Measurements from ENCODE around the gene THEMIS. TPM values are rescaled to one million over a fixed set of nuclear protein-coding genes. Genes with fewer than 3 reads are reported as not detected.
A peak's percentile ranks its signal among the peaks of the same experiment; 100 is the strongest.

The THEMIS gene
- total RNA-seq, 1 experiment from 2014 or later = not detected

DNA sequence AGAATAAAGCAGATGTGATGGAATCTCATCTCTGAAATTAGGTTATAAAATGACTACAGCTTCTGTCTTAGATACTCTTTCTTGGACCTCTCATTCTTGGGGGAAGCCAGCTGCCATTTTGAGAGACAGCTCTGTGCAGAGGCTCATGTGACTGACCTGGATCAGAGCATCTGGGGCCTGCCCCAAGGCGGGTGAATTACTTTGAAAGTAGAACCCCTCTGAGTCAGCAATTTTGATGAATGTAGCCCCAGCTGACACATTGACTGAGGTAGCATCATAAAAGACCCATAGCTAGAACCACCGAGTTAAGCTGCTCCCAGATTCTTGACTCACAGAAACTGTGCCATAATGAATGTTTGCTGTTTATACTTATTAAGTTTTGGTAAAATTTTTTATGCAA, 124.5 kb downstream of the THEMIS start:
- Mint-ChIP-seq H3K4me1 (no peaks in the 10 kb centered on the region), H3K27me3 (ENCODE audit: low read depth) (no peaks in the 10 kb centered on the region), H3K4me3 (no peak overlapping the region), H3K9me3 (0 out of 2 replicates have a peak, but pooled peaks cover 6% of the 10 kb centered on the region), H3K36me3 (no peaks in the 10 kb centered on the region), H3K27ac (no peak overlapping the region)
- POLR2A ChIA-PET = interaction anchor here (0.6 kb wide), 1 partner anchor 105 kb away, joined by 5 read pairs; no protein-coding TSS in a partner anchor
- CTCF ChIA-PET = no interaction called here
- TF ChIP-seq CREB1 (CRISPR knock-in tag; IDR thresholded peaks at IDR 0.05) (no peak), NR2C2 (CRISPR knock-in tag; IDR thresholded peaks at IDR 0.05) (no peak), CBFB (CRISPR knock-in tag; IDR thresholded peaks at IDR 0.05; ENCODE audit: low read depth) (no peak), ZNF396 (CRISPR knock-in tag; IDR thresholded peaks at IDR 0.05; ENCODE audit: borderline replicate concordance) (no peak), SMAD4 (CRISPR knock-in tag; IDR thresholded peaks at IDR 0.05) (no peak), ZNF423 (CRISPR knock-in tag; IDR thresholded peaks at IDR 0.05) (no peak), MYBL2 (CRISPR knock-in tag; IDR thresholded peaks at IDR 0.05) (no peak), ZNF317 (CRISPR knock-in tag; IDR thresholded peaks at IDR 0.05; ENCODE audit: borderline replicate concordance, low read depth) (no peak), ZNF138 (CRISPR knock-in tag; conservative IDR thresholded peaks at IDR 0.05) (no peak), RELA (CRISPR knock-in tag; IDR thresholded peaks at IDR 0.05; ENCODE audit: borderline replicate concordance) (no peak), GABPB1 (CRISPR knock-in tag; IDR thresholded peaks at IDR 0.05) (no peak), NR3C1 (CRISPR knock-in tag; conservative IDR thresholded peaks at IDR 0.05; ENCODE audit: low read depth) (no peak), TEAD4 (CRISPR knock-in tag; IDR thresholded peaks at IDR 0.05) (no peak), ZNF263 (CRISPR knock-in tag; IDR thresholded peaks at IDR 0.05; ENCODE audit: low read depth) (no peak)
- TF ChIP-seq, protein P1, sequence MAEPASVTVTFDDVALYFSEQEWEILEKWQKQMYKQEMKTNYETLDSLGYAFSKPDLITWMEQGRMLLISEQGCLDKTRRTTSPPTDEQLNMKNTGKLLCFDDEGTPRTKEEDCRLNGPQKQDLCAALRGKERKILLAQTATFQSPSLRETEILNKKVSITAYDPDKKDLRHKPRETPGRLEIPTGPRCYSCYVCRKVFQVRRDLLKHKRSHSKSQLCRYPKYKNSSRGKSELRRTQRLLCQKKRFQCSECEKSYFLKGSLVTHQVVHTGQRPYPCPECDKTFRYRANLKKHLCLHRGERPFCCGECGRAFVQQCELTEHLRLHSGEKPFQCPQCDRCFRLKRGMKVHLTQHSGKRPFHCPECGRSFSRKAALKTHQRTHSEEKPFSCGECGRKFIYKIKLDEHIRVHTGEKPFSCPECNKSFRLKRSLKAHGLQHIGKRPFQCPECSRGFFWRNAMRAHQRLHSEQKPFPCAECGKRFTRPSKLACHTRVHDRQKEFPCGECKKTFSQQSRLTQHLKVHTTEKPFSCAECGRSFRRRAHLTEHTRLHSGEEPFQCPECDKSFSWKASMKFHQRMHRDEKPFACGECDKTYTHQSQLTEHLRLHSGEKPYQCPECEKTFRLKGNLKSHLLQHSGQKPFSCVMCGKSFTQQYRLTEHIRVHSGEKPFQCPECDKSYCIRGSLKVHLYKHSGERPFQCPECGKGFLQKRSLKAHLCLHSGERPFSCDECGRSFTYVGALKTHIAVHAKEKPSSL (CRISPR knock-in tag; conservative IDR thresholded peaks at IDR 0.05) = no peak
- TF ChIP-seq, protein P2, sequence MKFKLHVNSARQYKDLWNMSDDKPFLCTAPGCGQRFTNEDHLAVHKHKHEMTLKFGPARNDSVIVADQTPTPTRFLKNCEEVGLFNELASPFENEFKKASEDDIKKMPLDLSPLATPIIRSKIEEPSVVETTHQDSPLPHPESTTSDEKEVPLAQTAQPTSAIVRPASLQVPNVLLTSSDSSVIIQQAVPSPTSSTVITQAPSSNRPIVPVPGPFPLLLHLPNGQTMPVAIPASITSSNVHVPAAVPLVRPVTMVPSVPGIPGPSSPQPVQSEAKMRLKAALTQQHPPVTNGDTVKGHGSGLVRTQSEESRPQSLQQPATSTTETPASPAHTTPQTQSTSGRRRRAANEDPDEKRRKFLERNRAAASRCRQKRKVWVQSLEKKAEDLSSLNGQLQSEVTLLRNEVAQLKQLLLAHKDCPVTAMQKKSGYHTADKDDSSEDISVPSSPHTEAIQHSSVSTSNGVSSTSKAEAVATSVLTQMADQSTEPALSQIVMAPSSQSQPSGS (CRISPR knock-in tag; IDR thresholded peaks at IDR 0.05; ENCODE audit: borderline replicate concordance, low read depth) = no peak
- TF ChIP-seq, protein P3, sequence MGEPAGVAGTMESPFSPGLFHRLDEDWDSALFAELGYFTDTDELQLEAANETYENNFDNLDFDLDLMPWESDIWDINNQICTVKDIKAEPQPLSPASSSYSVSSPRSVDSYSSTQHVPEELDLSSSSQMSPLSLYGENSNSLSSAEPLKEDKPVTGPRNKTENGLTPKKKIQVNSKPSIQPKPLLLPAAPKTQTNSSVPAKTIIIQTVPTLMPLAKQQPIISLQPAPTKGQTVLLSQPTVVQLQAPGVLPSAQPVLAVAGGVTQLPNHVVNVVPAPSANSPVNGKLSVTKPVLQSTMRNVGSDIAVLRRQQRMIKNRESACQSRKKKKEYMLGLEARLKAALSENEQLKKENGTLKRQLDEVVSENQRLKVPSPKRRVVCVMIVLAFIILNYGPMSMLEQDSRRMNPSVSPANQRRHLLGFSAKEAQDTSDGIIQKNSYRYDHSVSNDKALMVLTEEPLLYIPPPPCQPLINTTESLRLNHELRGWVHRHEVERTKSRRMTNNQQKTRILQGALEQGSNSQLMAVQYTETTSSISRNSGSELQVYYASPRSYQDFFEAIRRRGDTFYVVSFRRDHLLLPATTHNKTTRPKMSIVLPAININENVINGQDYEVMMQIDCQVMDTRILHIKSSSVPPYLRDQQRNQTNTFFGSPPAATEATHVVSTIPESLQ (CRISPR knock-in tag; IDR thresholded peaks at IDR 0.05) = no peak
- TF ChIP-seq, protein P4, sequence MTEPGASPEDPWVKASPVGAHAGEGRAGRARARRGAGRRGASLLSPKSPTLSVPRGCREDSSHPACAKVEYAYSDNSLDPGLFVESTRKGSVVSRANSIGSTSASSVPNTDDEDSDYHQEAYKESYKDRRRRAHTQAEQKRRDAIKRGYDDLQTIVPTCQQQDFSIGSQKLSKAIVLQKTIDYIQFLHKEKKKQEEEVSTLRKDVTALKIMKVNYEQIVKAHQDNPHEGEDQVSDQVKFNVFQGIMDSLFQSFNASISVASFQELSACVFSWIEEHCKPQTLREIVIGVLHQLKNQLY (CRISPR knock-in tag; IDR thresholded peaks at IDR 0.05) = no peak
- DNase-seq (ENCODE audit: low spot score) = no peak
- ATAC-seq = peak; percentile 60

DNA sequence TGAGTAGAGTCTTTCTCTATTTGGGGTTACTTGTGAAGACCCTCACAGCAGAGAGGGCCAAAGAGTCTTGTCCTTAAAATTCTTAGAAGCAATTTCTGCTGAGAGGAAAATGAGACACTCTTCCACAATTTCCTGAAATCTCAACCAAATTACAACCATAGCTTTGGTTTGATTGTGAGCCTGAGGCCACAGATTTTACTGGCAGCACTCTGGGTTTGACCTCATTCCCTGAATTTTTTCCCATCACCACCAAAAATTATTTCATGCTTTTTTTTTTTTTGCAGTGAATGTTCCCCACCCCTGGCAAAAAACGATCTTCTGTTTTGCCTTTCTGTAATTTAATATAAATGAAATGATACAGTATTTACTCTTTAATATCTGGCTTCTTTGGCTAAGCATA, 125.5 kb downstream of the THEMIS start:
- Mint-ChIP-seq H3K4me3 (no peak overlapping the region), H3K36me3 (no peaks in the 10 kb centered on the region), H3K4me1 (no peaks in the 10 kb centered on the region), H3K27me3 (ENCODE audit: low read depth) (no peaks in the 10 kb centered on the region), H3K27ac (no peak overlapping the region), H3K9me3 (peaks cover 7% of the 10 kb centered on the region)
- CTCF ChIA-PET = no interaction called here
- ATAC-seq (no peak), DNase-seq (ENCODE audit: low spot score) (no peak)
- POLR2A ChIA-PET = no interaction called here
- TF ChIP-seq, protein P5, sequence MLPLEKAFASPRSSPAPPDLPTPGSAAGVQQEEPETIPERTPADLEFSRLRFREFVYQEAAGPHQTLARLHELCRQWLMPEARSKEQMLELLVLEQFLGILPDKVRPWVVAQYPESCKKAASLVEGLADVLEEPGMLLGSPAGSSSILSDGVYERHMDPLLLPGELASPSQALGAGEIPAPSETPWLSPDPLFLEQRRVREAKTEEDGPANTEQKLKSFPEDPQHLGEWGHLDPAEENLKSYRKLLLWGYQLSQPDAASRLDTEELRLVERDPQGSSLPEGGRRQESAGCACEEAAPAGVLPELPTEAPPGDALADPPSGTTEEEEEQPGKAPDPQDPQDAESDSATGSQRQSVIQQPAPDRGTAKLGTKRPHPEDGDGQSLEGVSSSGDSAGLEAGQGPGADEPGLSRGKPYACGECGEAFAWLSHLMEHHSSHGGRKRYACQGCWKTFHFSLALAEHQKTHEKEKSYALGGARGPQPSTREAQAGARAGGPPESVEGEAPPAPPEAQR (CRISPR knock-in tag; IDR thresholded peaks at IDR 0.05) = no peak
- TF ChIP-seq ATF1 (CRISPR knock-in tag; IDR thresholded peaks at IDR 0.05) (no peak), ZNF423 (CRISPR knock-in tag; IDR thresholded peaks at IDR 0.05) (no peak), ZNF138 (CRISPR knock-in tag; conservative IDR thresholded peaks at IDR 0.05) (no peak)
- TF ChIP-seq, protein P6, sequence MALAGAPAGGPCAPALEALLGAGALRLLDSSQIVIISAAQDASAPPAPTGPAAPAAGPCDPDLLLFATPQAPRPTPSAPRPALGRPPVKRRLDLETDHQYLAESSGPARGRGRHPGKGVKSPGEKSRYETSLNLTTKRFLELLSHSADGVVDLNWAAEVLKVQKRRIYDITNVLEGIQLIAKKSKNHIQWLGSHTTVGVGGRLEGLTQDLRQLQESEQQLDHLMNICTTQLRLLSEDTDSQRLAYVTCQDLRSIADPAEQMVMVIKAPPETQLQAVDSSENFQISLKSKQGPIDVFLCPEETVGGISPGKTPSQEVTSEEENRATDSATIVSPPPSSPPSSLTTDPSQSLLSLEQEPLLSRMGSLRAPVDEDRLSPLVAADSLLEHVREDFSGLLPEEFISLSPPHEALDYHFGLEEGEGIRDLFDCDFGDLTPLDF (CRISPR knock-in tag; IDR thresholded peaks at IDR 0.05) = no peak
- TF ChIP-seq, protein P7, sequence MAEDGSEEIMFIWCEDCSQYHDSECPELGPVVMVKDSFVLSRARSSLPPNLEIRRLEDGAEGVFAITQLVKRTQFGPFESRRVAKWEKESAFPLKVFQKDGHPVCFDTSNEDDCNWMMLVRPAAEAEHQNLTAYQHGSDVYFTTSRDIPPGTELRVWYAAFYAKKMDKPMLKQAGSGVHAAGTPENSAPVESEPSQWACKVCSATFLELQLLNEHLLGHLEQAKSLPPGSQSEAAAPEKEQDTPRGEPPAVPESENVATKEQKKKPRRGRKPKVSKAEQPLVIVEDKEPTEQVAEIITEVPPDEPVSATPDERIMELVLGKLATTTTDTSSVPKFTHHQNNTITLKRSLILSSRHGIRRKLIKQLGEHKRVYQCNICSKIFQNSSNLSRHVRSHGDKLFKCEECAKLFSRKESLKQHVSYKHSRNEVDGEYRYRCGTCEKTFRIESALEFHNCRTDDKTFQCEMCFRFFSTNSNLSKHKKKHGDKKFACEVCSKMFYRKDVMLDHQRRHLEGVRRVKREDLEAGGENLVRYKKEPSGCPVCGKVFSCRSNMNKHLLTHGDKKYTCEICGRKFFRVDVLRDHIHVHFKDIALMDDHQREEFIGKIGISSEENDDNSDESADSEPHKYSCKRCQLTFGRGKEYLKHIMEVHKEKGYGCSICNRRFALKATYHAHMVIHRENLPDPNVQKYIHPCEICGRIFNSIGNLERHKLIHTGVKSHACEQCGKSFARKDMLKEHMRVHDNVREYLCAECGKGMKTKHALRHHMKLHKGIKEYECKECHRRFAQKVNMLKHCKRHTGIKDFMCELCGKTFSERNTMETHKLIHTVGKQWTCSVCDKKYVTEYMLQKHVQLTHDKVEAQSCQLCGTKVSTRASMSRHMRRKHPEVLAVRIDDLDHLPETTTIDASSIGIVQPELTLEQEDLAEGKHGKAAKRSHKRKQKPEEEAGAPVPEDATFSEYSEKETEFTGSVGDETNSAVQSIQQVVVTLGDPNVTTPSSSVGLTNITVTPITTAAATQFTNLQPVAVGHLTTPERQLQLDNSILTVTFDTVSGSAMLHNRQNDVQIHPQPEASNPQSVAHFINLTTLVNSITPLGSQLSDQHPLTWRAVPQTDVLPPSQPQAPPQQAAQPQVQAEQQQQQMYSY (CRISPR knock-in tag; IDR thresholded peaks at IDR 0.05) = no peak
